ENCODE data around the gene MAPK6.
"Not testable (repeated sequence)": the region's sequence is repeated elsewhere in the genome, so short reads cannot be mapped to it uniquely, and the experiment has no call there.

Gene MAPK6

GRCh38 chr15:52045795-52046298, 26.8 kb downstream of the MAPK6 start:
- H3K4me3 ChIP-seq (ENCODE audit: low read depth, low read length); in situ Hi-C loops (cut with HindIII; ENCODE audit: low pct_ligation_motif_present, low sequenced_read_pairs); H3K27me3 ChIP-seq (replicated peaks); DNase-seq; H3K27ac ChIP-seq: not testable (repeated sequence)
- peak; percentile 6 for TF ChIP-seq CTCF (IDR thresholded peaks at IDR 0.05; ENCODE audit: low read depth, low read length, missing control alignments)
- peaks cover 19% of the 10 kb centered on the region for H3K36me3 ChIP-seq (replicated peaks)

GRCh38 chr15:52046552-52046951, 27.5 kb downstream of the MAPK6 start:
- DNase-seq; H3K27ac ChIP-seq; H3K4me3 ChIP-seq (ENCODE audit: low read depth, low read length); H3K27me3 ChIP-seq (replicated peaks); in situ Hi-C loops (cut with HindIII; ENCODE audit: low pct_ligation_motif_present, low sequenced_read_pairs): not testable (repeated sequence)
- H3K36me3 ChIP-seq (replicated peaks), result peaks cover 19% of the 10 kb centered on the region

- TF ChIP-seq CTCF (IDR thresholded peaks at IDR 0.05; ENCODE audit: low read depth, low read length, missing control alignments), result no peak
- DNase-seq, result no peak
- peaks cover 24% of the 10 kb centered on the region for H3K36me3 ChIP-seq (replicated peaks)
- no peak overlapping the region for H3K4me3 ChIP-seq (ENCODE audit: low read depth, low read length)
- in situ Hi-C loops (cut with HindIII; ENCODE audit: low pct_ligation_motif_present, low sequenced_read_pairs), result no loop called here
- peak overlapping the region; percentile 7 for H3K27ac ChIP-seq
- H3K27me3 ChIP-seq (replicated peaks), result no peaks in the 10 kb centered on the region
Measured at GRCh38 chr15:52050416-52050815, 31.4 kb downstream of the MAPK6 start.

- in situ Hi-C loops (cut with HindIII; ENCODE audit: low pct_ligation_motif_present, low sequenced_read_pairs), result no loop called here
- Histone ChIP-seq H3K27ac (peak overlapping the region; percentile 86), H3K27me3 (replicated peaks) (no peaks in the 10 kb centered on the region), H3K4me3 (ENCODE audit: low read depth, low read length) (no peak overlapping the region), H3K36me3 (replicated peaks) (peaks cover 15% of the 10 kb centered on the region)
- no peak for DNase-seq
- no peak for TF ChIP-seq CTCF (IDR thresholded peaks at IDR 0.05; ENCODE audit: low read depth, low read length, missing control alignments)
Measured at GRCh38 chr15:52052066-52052935, 33.3 kb downstream of the MAPK6 start.

- H3K36me3 ChIP-seq (replicated peaks), result peaks cover 15% of the 10 kb centered on the region
- no peak overlapping the region for H3K4me3 ChIP-seq (ENCODE audit: low read depth, low read length)
- no peak for DNase-seq
- no peaks in the 10 kb centered on the region for H3K27me3 ChIP-seq (replicated peaks)
- no peak for TF ChIP-seq CTCF (IDR thresholded peaks at IDR 0.05; ENCODE audit: low read depth, low read length, missing control alignments)
- no peak overlapping the region for H3K27ac ChIP-seq
- in situ Hi-C loops (cut with HindIII; ENCODE audit: low pct_ligation_motif_present, low sequenced_read_pairs), result no loop called here
Measured at GRCh38 chr15:52054381-52054780, 35.4 kb downstream of the MAPK6 start.

- H3K4me3 ChIP-seq (ENCODE audit: low read depth, low read length); H3K27me3 ChIP-seq (replicated peaks); H3K27ac ChIP-seq; DNase-seq; in situ Hi-C loops (cut with HindIII; ENCODE audit: low pct_ligation_motif_present, low sequenced_read_pairs): not testable (repeated sequence)
- peaks cover 19% of the 10 kb centered on the region for H3K36me3 ChIP-seq (replicated peaks)
Measured at GRCh38 chr15:52054858-52055257, 35.8 kb downstream of the MAPK6 start.
